ENCODE measurements around the gene KLHL12. TPM values are rescaled to one million over a fixed set of nuclear protein-coding genes. Genes with fewer than 3 reads are reported as not detected.

The KLHL12 gene
- total RNA-seq, 4 donors from 2014 or later = 14.1 to 23.0 (median 21.5) TPM

DNA sequence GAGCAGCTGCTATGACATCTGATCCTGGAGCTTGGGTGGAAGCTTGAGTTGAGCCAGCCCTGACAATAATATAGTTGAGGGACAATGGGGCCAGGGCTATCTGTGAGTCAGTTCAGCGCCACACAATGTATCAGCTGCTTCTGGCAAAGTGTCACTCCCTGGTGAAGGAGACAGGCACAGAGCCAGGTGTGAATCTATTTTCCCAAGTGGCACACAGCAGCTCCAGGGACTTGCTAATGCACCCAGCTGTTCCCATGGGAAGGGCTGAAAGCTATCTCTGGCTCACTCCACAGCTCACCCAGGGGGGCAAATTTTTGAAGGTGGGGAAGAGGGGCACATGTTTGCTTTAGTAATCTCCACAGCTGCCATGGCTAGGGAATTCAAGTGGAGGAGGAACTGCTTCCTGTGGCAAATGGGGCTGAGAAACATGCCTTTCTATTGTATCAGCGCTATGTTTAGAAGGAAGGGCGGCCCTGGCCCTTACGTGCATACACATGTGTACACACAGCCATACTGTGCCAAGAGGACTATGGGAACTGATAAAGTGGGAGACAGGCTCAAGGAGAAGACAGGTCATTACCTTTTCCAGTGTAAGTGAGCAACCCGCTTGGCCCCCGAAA lies 37.9 kb upstream of the KLHL12 start:
- Histone ChIP-seq H3K9me3 (no peaks in the 10 kb centered on the region), H3K27me3 (no peaks in the 10 kb centered on the region), H3K36me3 (peaks cover 0 to 49% of the 10 kb centered on the region in 2 donors), H3K27ac (no peak overlapping the region), H3K4me1 (peaks cover 0 to 36% (median 7%) of the 10 kb centered on the region in 3 donors), H3K4me3 (no peak overlapping the region)
- ATAC-seq = no peak
- TF ChIP-seq POLR2A (IDR thresholded peaks at IDR 0.05) = no peak
- TF ChIP-seq POLR2AphosphoS5 (IDR thresholded peaks at IDR 0.05) = no peak
- no peak for TF ChIP-seq EP300 (IDR thresholded peaks at IDR 0.05)
- TF ChIP-seq, protein P1, sequence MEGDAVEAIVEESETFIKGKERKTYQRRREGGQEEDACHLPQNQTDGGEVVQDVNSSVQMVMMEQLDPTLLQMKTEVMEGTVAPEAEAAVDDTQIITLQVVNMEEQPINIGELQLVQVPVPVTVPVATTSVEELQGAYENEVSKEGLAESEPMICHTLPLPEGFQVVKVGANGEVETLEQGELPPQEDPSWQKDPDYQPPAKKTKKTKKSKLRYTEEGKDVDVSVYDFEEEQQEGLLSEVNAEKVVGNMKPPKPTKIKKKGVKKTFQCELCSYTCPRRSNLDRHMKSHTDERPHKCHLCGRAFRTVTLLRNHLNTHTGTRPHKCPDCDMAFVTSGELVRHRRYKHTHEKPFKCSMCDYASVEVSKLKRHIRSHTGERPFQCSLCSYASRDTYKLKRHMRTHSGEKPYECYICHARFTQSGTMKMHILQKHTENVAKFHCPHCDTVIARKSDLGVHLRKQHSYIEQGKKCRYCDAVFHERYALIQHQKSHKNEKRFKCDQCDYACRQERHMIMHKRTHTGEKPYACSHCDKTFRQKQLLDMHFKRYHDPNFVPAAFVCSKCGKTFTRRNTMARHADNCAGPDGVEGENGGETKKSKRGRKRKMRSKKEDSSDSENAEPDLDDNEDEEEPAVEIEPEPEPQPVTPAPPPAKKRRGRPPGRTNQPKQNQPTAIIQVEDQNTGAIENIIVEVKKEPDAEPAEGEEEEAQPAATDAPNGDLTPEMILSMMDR (IDR thresholded peaks at IDR 0.05) = no peak
- WGBS, 2 donors (ENCODE audit: low coverage in 1 of 2) = 79% methylated on average over 4 of the region's 6 CpGs; no CpG with 5 or more reads in 1 of the 2 donors

DNA sequence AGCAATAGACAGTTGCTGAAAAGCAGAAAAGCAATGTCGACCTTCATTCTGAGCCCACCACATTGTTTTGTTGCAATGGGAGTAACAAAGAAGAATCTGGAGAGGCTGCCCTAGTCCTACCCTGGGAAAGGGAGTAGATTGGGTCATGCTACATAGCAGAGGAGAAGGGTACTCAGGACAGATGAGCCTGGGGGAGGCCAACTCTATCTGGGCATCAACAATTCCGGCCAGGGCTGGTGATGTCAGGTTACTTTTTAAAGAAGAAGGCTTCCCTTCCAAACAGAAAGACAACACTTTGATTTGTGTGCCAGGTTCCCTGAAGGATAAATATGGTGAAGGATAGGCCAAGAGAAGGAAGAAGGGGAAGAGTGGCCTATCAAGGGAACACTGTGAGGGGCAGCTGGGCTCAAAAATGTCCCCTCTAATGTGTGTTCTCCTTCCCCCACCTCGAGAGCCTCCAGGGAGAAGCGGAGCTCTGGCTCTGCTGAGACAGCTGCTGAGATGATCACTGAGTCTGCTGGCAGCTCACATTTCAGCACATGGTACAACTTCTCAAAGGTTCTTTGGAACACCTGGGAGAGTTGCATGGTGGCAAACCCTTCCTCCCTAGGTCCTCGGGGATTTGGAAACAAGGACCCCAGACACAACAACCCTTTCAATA lies 34.3 kb upstream of the KLHL12 start:
- Histone ChIP-seq H3K4me1 (peaks cover 5 to 29% (median 8%) of the 10 kb centered on the region in 3 donors), H3K4me3 (no peak overlapping the region), H3K36me3 (peaks cover 0 to 49% of the 10 kb centered on the region in 2 donors), H3K27me3 (no peaks in the 10 kb centered on the region), H3K9me3 (no peaks in the 10 kb centered on the region), H3K27ac (no peak overlapping the region)
- TF ChIP-seq, protein P1 (IDR thresholded peaks at IDR 0.05) = no peak
- TF ChIP-seq POLR2A (IDR thresholded peaks at IDR 0.05) (no peak), POLR2AphosphoS5 (IDR thresholded peaks at IDR 0.05) (no peak), EP300 (IDR thresholded peaks at IDR 0.05) (no peak)
- no peak for ATAC-seq
- WGBS, 2 donors (ENCODE audit: low coverage in 1 of 2) = 60% methylated on average over 2 of the region's 5 CpGs; no CpG with 5 or more reads in 1 of the 2 donors

DNA sequence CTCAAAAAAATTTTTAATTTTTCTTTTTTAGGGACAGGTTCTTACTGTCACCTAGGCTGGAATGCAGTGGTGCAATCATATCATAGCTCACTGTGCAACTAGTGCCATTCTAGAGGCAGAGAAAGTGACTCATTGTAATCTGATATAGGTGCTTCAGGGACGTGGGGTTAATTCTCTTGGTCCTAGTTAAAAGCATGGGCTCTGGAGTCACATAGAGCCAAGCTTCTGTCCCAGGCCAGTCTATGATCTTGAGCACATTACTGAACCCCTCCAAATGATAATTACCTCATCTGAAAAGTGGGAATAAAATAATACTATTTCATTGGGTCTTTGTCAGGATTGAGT lies 32.2 kb upstream of the KLHL12 start:
- Histone ChIP-seq H3K9me3 (no peaks in the 10 kb centered on the region), H3K27me3 (no peaks in the 10 kb centered on the region), H3K4me1 (peaks cover 4 to 40% (median 5%) of the 10 kb centered on the region in 3 donors), H3K36me3 (peaks cover 0 to 43% of the 10 kb centered on the region in 2 donors), H3K4me3 (no peak overlapping the region), H3K27ac (no peak overlapping the region)
- TF ChIP-seq, protein P1 (IDR thresholded peaks at IDR 0.05) = no peak
- TF ChIP-seq EP300 (IDR thresholded peaks at IDR 0.05) (no peak), POLR2A (IDR thresholded peaks at IDR 0.05) (no peak), POLR2AphosphoS5 (IDR thresholded peaks at IDR 0.05) (no peak)
- WGBS, 2 donors (ENCODE audit: low coverage in 1 of 2) = 86% methylated on average over 1 of the region's 1 CpG; no CpG with 5 or more reads in 1 of the 2 donors
- no peak for ATAC-seq

DNA sequence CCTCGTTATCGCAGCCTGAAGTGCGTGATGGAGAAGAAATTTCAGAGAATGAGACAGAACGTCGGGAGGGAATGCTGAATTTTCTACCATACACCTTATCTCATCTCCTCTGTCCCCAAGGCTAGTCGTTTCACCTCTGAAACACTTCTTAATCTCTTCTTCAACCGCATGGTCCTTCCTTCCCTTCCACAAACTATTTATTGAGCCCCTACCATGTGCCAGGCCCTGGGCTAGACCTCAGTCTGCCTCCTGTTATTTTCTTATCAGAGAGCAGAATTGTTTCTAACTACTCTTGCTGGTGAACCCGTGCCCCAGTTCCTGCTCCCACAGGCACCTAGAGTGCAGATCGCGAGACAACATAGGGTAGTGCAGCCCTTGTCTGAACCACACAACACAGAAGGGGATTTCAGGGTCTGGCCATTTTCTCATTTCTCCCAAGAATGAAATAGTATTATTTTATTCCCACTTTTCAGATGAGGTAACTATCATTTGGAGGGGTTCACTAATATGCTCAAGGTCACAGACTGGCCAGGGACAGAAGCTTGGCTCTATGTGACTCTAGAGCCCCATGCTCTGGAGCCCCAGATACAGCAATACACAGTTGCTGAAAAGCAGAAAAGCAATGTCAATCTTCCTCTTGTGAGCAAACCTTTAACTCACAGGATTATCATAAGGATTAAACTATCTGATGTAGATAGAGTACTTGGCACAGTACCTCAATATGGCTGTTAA lies 31.7 kb upstream of the KLHL12 start:
- Histone ChIP-seq H3K9me3 (no peaks in the 10 kb centered on the region), H3K4me3 (peak overlapping the region; percentile 83 to 88), H3K36me3 (peaks cover 0 to 38% of the 10 kb centered on the region in 2 donors), H3K27me3 (no peaks in the 10 kb centered on the region), H3K4me1 (peaks cover 4 to 45% (median 5%) of the 10 kb centered on the region in 3 donors), H3K27ac (peak overlapping the region; percentile 48 to 94 (median 93))
- 3 to 8% methylated on average over 10 of the region's 10 CpGs for WGBS, 2 donors (ENCODE audit: low coverage in 1 of 2)
- TF ChIP-seq, protein P1 (IDR thresholded peaks at IDR 0.05) = no peak
- no peak for TF ChIP-seq POLR2A (IDR thresholded peaks at IDR 0.05)
- TF ChIP-seq EP300 (IDR thresholded peaks at IDR 0.05) = no peak
- no peak for TF ChIP-seq POLR2AphosphoS5 (IDR thresholded peaks at IDR 0.05)
- no peak for ATAC-seq

Measured in gastroesophageal sphincter (tissue), 4 donors.